Astrocyte (in vitro differentiated cells and primary cell): ENCODE results near the gene ADAMTS12. TPM values are rescaled to one million over a fixed set of nuclear protein-coding genes. Genes with fewer than 3 reads are reported as not detected.
A peak's percentile ranks its signal among the peaks of the same experiment; 100 is the strongest.

Experiments used
- DNase-seq: peaks from one replicate; pipeline ENCODE4 v3.0.0-alpha.2; 2010; ENCODE audit warnings: low read depth
- FAIRE-seq: peaks from 2 replicates; lab custom pipeline; 2011; peaks lifted over from hg19 to GRCh38; lab: Jason Lieb, UNC
- H2AFZ ChIP-seq: 2 replicates; pipeline ENCODE4 v1.6.0; 2012; ENCODE audit warnings: low read depth, low read length, inconsistent platforms
- H3K27ac ChIP-seq: 2 replicates; pipeline ENCODE4 v1.5.1; 2011; ENCODE audit warnings: low read depth, low read length, inconsistent platforms
- H3K27me3 ChIP-seq: 2 replicates; pipeline ENCODE4 v1.6.0; 2011; ENCODE audit warnings: low read length, inconsistent platforms; ENCODE audit not compliant: insufficient read depth
- H3K36me3 ChIP-seq: 2 replicates; pipeline ENCODE4 v1.5.1; 2011; ENCODE audit warnings: low read length, inconsistent platforms; ENCODE audit not compliant: insufficient read depth
- H3K4me1 ChIP-seq: 2 replicates; pipeline ENCODE4 v1.5.1; 2011; ENCODE audit warnings: low read length, inconsistent platforms; ENCODE audit not compliant: insufficient read depth
- H3K4me2 ChIP-seq: 2 replicates; pipeline ENCODE4 v1.6.0; 2012; ENCODE audit warnings: low read length, inconsistent platforms
- H3K4me3 ChIP-seq: 2 replicates; pipeline ENCODE4 v1.5.1; 2011; ENCODE audit warnings: low read depth, mild to moderate bottlenecking, low read length, inconsistent platforms; ENCODE audit not compliant: insufficient read depth
- H3K79me2 ChIP-seq: 2 replicates; pipeline ENCODE4 v1.6.0; 2012; ENCODE audit warnings: mild to moderate bottlenecking, low read length, inconsistent platforms; ENCODE audit not compliant: insufficient read depth
- H3K9ac ChIP-seq: 2 replicates; pipeline ENCODE4 v1.6.0; 2012; ENCODE audit warnings: mild to moderate bottlenecking, low read length, inconsistent platforms
- H3K9me3 ChIP-seq: 2 replicates; pipeline ENCODE4 v1.5.1; 2012; ENCODE audit warnings: low read depth, mild to moderate bottlenecking, low read length, inconsistent platforms; ENCODE audit not compliant: insufficient read depth
- H4K20me1 ChIP-seq: 2 replicates; pipeline ENCODE4 v1.6.0; 2012; ENCODE audit warnings: low read length, inconsistent platforms; ENCODE audit not compliant: insufficient read depth
- H3K27ac Mint-ChIP-seq: one replicate; pipeline ENCODE4 v1.8.0; 2021; ENCODE audit warnings: mild to moderate bottlenecking, mixed read lengths; ENCODE audit not compliant: unreplicated experiment
- H3K27me3 Mint-ChIP-seq: one replicate; pipeline ENCODE4 v1.8.0; 2021; ENCODE audit warnings: low read depth, mixed read lengths; ENCODE audit not compliant: unreplicated experiment
- H3K36me3 Mint-ChIP-seq: one replicate; pipeline ENCODE4 v1.8.0; 2021; ENCODE audit warnings: low read depth, mixed read lengths; ENCODE audit not compliant: unreplicated experiment
- H3K4me1 Mint-ChIP-seq: one replicate; pipeline ENCODE4 v1.8.0; 2021; ENCODE audit warnings: low read depth, mixed read lengths; ENCODE audit not compliant: unreplicated experiment
- H3K4me3 Mint-ChIP-seq: one replicate; pipeline ENCODE4 v1.8.0; 2021; ENCODE audit warnings: mild to moderate bottlenecking, moderate library complexity, mixed read lengths; ENCODE audit not compliant: unreplicated experiment
- H3K9me3 Mint-ChIP-seq: one replicate; pipeline ENCODE4 v1.8.0; 2021; ENCODE audit warnings: mild to moderate bottlenecking, mixed read lengths; ENCODE audit not compliant: unreplicated experiment
- CTCF ChIP-seq: IDR thresholded peaks from 2 replicates; pipeline ENCODE4 v1.5.1; 2011; ENCODE audit warnings: low read depth, mild to moderate bottlenecking, inconsistent platforms, low read length, moderate library complexity; ENCODE audit not compliant: insufficient read depth
- EZH2 ChIP-seq: IDR thresholded peaks from 2 replicates; pipeline ENCODE4 v1.6.1; 2012; ENCODE audit warnings: mild to moderate bottlenecking, low read length, inconsistent platforms; ENCODE audit not compliant: insufficient read depth
- total RNA-seq: library from RNA; stranded (reverse); gene quantifications from 2 replicates; pipeline ENCODE4 v1.2.1, GENCODE V29; 2021

Gene ADAMTS12
- total RNA-seq, 1 donor from 2014 or later = 156 TPM

DNA sequence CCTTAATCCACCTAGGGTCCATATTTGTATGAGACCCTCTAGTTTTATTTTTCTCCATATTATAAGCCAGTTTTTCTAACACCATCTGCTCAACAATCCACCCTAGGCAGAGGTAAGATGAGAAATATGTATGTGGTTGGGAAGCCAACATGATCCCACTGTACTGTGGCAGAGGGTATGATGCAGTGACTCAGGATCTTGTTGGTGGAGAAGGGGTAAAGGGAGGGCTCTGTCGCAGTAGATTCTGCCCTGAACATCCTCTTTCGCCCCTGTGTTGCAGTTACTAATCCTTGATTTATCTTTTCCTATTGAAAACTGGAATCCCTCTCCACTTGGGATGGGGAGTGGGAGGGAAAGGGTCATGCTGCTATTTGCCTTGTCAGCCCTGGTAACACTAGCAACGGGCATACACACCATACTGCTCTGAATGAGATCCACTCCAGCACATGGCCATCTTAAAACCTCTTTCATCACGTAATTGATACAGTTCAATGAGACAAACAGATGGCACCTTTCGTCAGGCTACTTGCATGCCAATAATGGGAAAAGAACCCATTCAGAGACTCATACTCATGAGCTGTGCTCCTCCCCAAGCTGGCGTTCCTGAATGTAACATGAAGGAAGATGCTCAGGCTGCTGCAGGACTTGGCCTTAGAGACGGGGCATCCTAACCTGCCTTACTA is 63.0 kb downstream of the ADAMTS12 start:
- no peak overlapping the region for H2AFZ ChIP-seq
- FAIRE-seq (no peak), DNase-seq (peak; percentile 54)
- Mint-ChIP-seq H3K27ac (peak overlapping the region; percentile 60), H3K36me3 (peaks cover 14% of the 10 kb centered on the region), H3K4me1 (peaks cover 60% of the 10 kb centered on the region), H3K4me3 (no peak overlapping the region), H3K27me3 (no peaks in the 10 kb centered on the region), H3K9me3 (peaks cover 2% of the 10 kb centered on the region)
- no peak overlapping the region for H3K9ac ChIP-seq
- no peaks in the 10 kb centered on the region for H3K36me3 ChIP-seq
- peak overlapping the region; percentile 24 for H3K4me2 ChIP-seq
- no peak for TF ChIP-seq EZH2
- no peak for TF ChIP-seq CTCF
- H3K27ac ChIP-seq = peak overlapping the region; percentile 76
- peaks cover 53% of the 10 kb centered on the region for H3K4me1 ChIP-seq
- H3K9me3 ChIP-seq = no peaks in the 10 kb centered on the region
- H3K79me2 ChIP-seq = peaks cover 75% of the 10 kb centered on the region
- H3K4me3 ChIP-seq = no peak overlapping the region
- H3K27me3 ChIP-seq = no peaks in the 10 kb centered on the region
- H4K20me1 ChIP-seq = no peaks in the 10 kb centered on the region

GRCh38 chr5:33827885-33828284 is 63.9 kb downstream of the ADAMTS12 start:
- no peaks in the 10 kb centered on the region for H3K36me3 ChIP-seq
- Mint-ChIP-seq H3K9me3 (peaks cover 2% of the 10 kb centered on the region), H3K4me1 (peaks cover 57% of the 10 kb centered on the region), H3K27ac (peak overlapping the region; percentile 48), H3K36me3 (peaks cover 16% of the 10 kb centered on the region), H3K27me3 (no peaks in the 10 kb centered on the region), H3K4me3 (no peak overlapping the region)
- no peak for FAIRE-seq
- H3K79me2 ChIP-seq = peaks cover 74% of the 10 kb centered on the region
- H4K20me1 ChIP-seq = no peaks in the 10 kb centered on the region
- peaks cover 45% of the 10 kb centered on the region for H3K4me1 ChIP-seq
- H3K4me2 ChIP-seq = peak overlapping the region; percentile 17
- H3K4me3 ChIP-seq = no peak overlapping the region
- DNase-seq = peak; percentile 47
- peak overlapping the region; percentile 76 for H3K27ac ChIP-seq
- H3K27me3 ChIP-seq = no peaks in the 10 kb centered on the region
- no peaks in the 10 kb centered on the region for H3K9me3 ChIP-seq
- TF ChIP-seq CTCF (no peak), EZH2 (no peak)
- H3K9ac ChIP-seq = no peak overlapping the region
- H2AFZ ChIP-seq = no peak overlapping the region
